HAP-1 (cell line): ENCODE data around the gene PODN.

Experiments used
- DNase-seq, 2 experiments: peaks; one replicate each; pipeline ENCODE4 v3.0.0-alpha.2; 2016 to 2020; ENCODE audit warnings: low spot score in 2 of 2
- H3K27me3 ChIP-seq: fragments of 250-450 bp; sonication (Bioruptor Pico); 2 replicates; pipeline ENCODE4 v1.5.1; 2020; ENCODE audit warnings: low read depth, mild to moderate bottlenecking, moderate library complexity
- H3K36me3 ChIP-seq: fragments of 250-450 bp; sonication (Bioruptor Pico); replicated peaks from 2 replicates; pipeline ENCODE4 v1.5.1; 2020; ENCODE audit warnings: mild to moderate bottlenecking
- H3K4me1 ChIP-seq: fragments of 250-450 bp; sonication (Bioruptor Pico); 2 replicates; pipeline ENCODE4 v1.5.1; 2020; ENCODE audit warnings: mild to moderate bottlenecking
- H3K4me3 ChIP-seq: fragments of 250-450 bp; sonication (Bioruptor Pico); 2 replicates; pipeline ENCODE4 v1.5.1; 2020; ENCODE audit warnings: mild to moderate bottlenecking, moderate library complexity
- H3K9me3 ChIP-seq: fragments of 250-450 bp; sonication (Bioruptor Pico); 2 replicates; pipeline ENCODE4 v1.5.1; 2020; ENCODE audit warnings: mild to moderate bottlenecking, moderate library complexity
- in situ Hi-C: fragments of 300-500 bp; cut with MboI; formaldehyde crosslinking; loops from 3 replicates; pipeline ENCODE4 v1.14.3; 2020; ENCODE audit warnings: low sequenced_read_pairs, inconsistent platforms, mixed read lengths

PODN gene

GRCh38 chr1:53063744-53064515, 1.9 kb downstream of the PODN start:
- Histone ChIP-seq H3K4me3 (no peak overlapping the region), H3K9me3 (no peaks in the 10 kb centered on the region), H3K27me3 (peaks cover 36% of the 10 kb centered on the region), H3K4me1 (no peaks in the 10 kb centered on the region), H3K36me3 (no peaks in the 10 kb centered on the region)
- DNase-seq: no peak
- in situ Hi-C loops: no loop called here

GRCh38 chr1:53065391-53065790, 3.4 kb downstream of the PODN start:
- Histone ChIP-seq H3K27me3 (peaks cover 23% of the 10 kb centered on the region), H3K9me3 (no peaks in the 10 kb centered on the region), H3K4me3 (no peak overlapping the region), H3K4me1 (no peaks in the 10 kb centered on the region), H3K36me3 (no peaks in the 10 kb centered on the region)
- no peak for DNase-seq
- in situ Hi-C loops: no loop called here

- H3K4me1 ChIP-seq: no peaks in the 10 kb centered on the region
- no peaks in the 10 kb centered on the region for H3K9me3 ChIP-seq
- H3K27me3 ChIP-seq: peaks cover 15% of the 10 kb centered on the region
- no peak overlapping the region for H3K4me3 ChIP-seq
- in situ Hi-C loops: no loop called here
- H3K36me3 ChIP-seq: no peaks in the 10 kb centered on the region
- no peak for DNase-seq
Observed at GRCh38 chr1:53066488-53066887, 4.5 kb downstream of the PODN start.

- no peaks in the 10 kb centered on the region for H3K4me1 ChIP-seq
- H3K36me3 ChIP-seq: no peaks in the 10 kb centered on the region
- in situ Hi-C loops: no loop called here
- no peak overlapping the region for H3K4me3 ChIP-seq
- peaks cover 11% of the 10 kb centered on the region for H3K27me3 ChIP-seq
- H3K9me3 ChIP-seq: no peaks in the 10 kb centered on the region
- peak in 1 of 2 experiments; percentile 3 for DNase-seq
Observed at GRCh38 chr1:53066891-53067738, 5.1 kb downstream of the PODN start.

GRCh38 chr1:53067886-53068285, 5.9 kb downstream of the PODN start:
- no peak for DNase-seq
- Histone ChIP-seq H3K27me3 (peaks cover 4% of the 10 kb centered on the region), H3K4me3 (no peak overlapping the region), H3K4me1 (no peaks in the 10 kb centered on the region), H3K36me3 (no peaks in the 10 kb centered on the region), H3K9me3 (no peaks in the 10 kb centered on the region)
- in situ Hi-C loops: no loop called here

GRCh38 chr1:53068314-53069099, 6.5 kb downstream of the PODN start:
- no peak overlapping the region for H3K4me3 ChIP-seq
- no peaks in the 10 kb centered on the region for H3K4me1 ChIP-seq
- H3K36me3 ChIP-seq: no peaks in the 10 kb centered on the region
- no peaks in the 10 kb centered on the region for H3K27me3 ChIP-seq
- no peaks in the 10 kb centered on the region for H3K9me3 ChIP-seq
- in situ Hi-C loops: no loop called here
- peak in 1 of 2 experiments; percentile 1 for DNase-seq

- no peaks in the 10 kb centered on the region for H3K4me1 ChIP-seq
- H3K36me3 ChIP-seq: no peaks in the 10 kb centered on the region
- no peaks in the 10 kb centered on the region for H3K27me3 ChIP-seq
- DNase-seq: peak in 1 of 2 experiments; percentile 6
- in situ Hi-C loops: no loop called here
- H3K4me3 ChIP-seq: no peak overlapping the region
- no peaks in the 10 kb centered on the region for H3K9me3 ChIP-seq
Observed at GRCh38 chr1:53069265-53069662, 7.3 kb downstream of the PODN start.

GRCh38 chr1:53069663-53070327, 7.8 kb downstream of the PODN start:
- in situ Hi-C loops: no loop called here
- Histone ChIP-seq H3K9me3 (no peaks in the 10 kb centered on the region), H3K4me1 (no peaks in the 10 kb centered on the region), H3K27me3 (no peaks in the 10 kb centered on the region), H3K4me3 (no peak overlapping the region), H3K36me3 (no peaks in the 10 kb centered on the region)
- peak in 1 of 2 experiments; percentile 3 for DNase-seq

- Histone ChIP-seq H3K4me1 (no peaks in the 10 kb centered on the region), H3K27me3 (no peaks in the 10 kb centered on the region), H3K4me3 (no peak overlapping the region), H3K9me3 (no peaks in the 10 kb centered on the region), H3K36me3 (no peaks in the 10 kb centered on the region)
- DNase-seq: peak in 1 of 2 experiments; percentile 5
- in situ Hi-C loops: no loop called here
Observed at GRCh38 chr1:53070621-53071020, 8.6 kb downstream of the PODN start.

- no peak overlapping the region for H3K4me3 ChIP-seq
- no peaks in the 10 kb centered on the region for H3K9me3 ChIP-seq
- no peaks in the 10 kb centered on the region for H3K27me3 ChIP-seq
- DNase-seq: no peak
- H3K4me1 ChIP-seq: no peaks in the 10 kb centered on the region
- no peaks in the 10 kb centered on the region for H3K36me3 ChIP-seq
- in situ Hi-C loops: no loop called here
Observed at GRCh38 chr1:53071167-53071865, 9.3 kb downstream of the PODN start.

GRCh38 chr1:53071915-53072314, 9.9 kb downstream of the PODN start:
- in situ Hi-C loops: no loop called here
- Histone ChIP-seq H3K36me3 (no peaks in the 10 kb centered on the region), H3K4me3 (no peak overlapping the region), H3K4me1 (no peaks in the 10 kb centered on the region), H3K9me3 (no peaks in the 10 kb centered on the region), H3K27me3 (no peaks in the 10 kb centered on the region)
- no peak for DNase-seq

- Histone ChIP-seq H3K27me3 (no peaks in the 10 kb centered on the region), H3K4me1 (no peaks in the 10 kb centered on the region), H3K4me3 (no peak overlapping the region), H3K9me3 (no peaks in the 10 kb centered on the region), H3K36me3 (no peaks in the 10 kb centered on the region)
- in situ Hi-C loops: no loop called here
- DNase-seq: no peak
Observed at GRCh38 chr1:53073287-53073686, 11.3 kb downstream of the PODN start.

- in situ Hi-C loops: no loop called here
- no peaks in the 10 kb centered on the region for H3K36me3 ChIP-seq
- no peaks in the 10 kb centered on the region for H3K9me3 ChIP-seq
- H3K4me1 ChIP-seq: no peaks in the 10 kb centered on the region
- H3K4me3 ChIP-seq: no peak overlapping the region
- DNase-seq: no peak
- H3K27me3 ChIP-seq: no peaks in the 10 kb centered on the region
Observed at GRCh38 chr1:53073868-53074311, 11.9 kb downstream of the PODN start.
